Measurements from ENCODE around the gene FGB. TPM values are rescaled to one million over a fixed set of nuclear protein-coding genes. Genes with fewer than 3 reads are reported as not detected.

The FGB gene
- total and polyA plus RNA-seq, 2 of the 13 experiments (the other 11 are each of a cell fraction or from before 2014, with no cell fraction given) = 226 to 784 TPM

DNA sequence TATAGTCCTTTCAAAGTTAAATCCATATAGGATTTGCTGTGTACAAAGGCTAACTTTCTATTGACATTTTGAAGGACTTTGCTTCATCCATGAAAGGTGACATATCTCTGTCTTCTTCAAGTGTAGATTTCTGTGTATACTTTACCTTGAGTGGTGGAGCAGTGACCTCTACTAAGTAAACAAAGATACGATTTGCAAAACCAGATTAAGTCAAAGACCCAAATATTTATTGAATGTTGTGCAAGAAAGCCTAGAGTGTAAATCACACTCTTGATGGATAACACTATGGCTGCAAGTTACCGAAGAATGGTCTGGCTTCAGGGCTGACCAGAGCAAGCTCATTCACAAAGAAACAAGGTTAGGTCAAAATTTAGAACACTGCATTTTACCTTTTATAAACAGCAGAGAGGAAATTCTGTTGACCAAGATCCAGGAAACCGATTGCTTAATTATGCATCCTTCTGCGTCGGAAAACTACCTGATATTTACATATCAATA lies 55.1 kb downstream of the FGB start (continued):
- TF ChIP-seq NRL (CRISPR knock-in tag; IDR thresholded peaks at IDR 0.05; ENCODE audit: borderline replicate concordance) (no peak), PTBP1 (IDR thresholded peaks at IDR 0.05; ENCODE audit: low read depth, low read length, poor library complexity, severe bottlenecking) (no peak), ZNF496 (CRISPR knock-in tag; IDR thresholded peaks at IDR 0.05; ENCODE audit: insufficient replicate concordance) (no peak), NPAS2 (CRISPR knock-in tag; IDR thresholded peaks at IDR 0.05; ENCODE audit: borderline replicate concordance) (no peak), SAFB2 (CRISPR knock-in tag; IDR thresholded peaks at IDR 0.05; ENCODE audit: borderline replicate concordance, low read depth) (no peak), CBX2 (IDR thresholded peaks at IDR 0.05; ENCODE audit: low read depth, low read length) (no peak), CBX2 (CRISPR knock-in tag; IDR thresholded peaks at IDR 0.05; ENCODE audit: low read depth) (peak; percentile 62; the same call in 1 of the 2 replicates), CENPT (CRISPR knock-in tag; IDR thresholded peaks at IDR 0.05; ENCODE audit: low read depth) (no peak), ZFP36L2 (CRISPR knock-in tag; IDR thresholded peaks at IDR 0.05) (no peak), ZNF101 (CRISPR knock-in tag; IDR thresholded peaks at IDR 0.05; ENCODE audit: borderline replicate concordance, low read depth) (no peak), ZNF883 (CRISPR knock-in tag; IDR thresholded peaks at IDR 0.05; ENCODE audit: not compliant biosample characterization) (no peak), ZNF652 (CRISPR knock-in tag; IDR thresholded peaks at IDR 0.05; ENCODE audit: borderline replicate concordance, low read depth) (no peak), ERF (CRISPR knock-in tag; IDR thresholded peaks at IDR 0.05) (peak; percentile 94; the same call in 1 of the 2 replicates), TAF1 (CRISPR knock-in tag; IDR thresholded peaks at IDR 0.05) (no peak), RBM22 (optimal IDR thresholded peaks at IDR 0.05; ENCODE audit: low read length) (no peak), PAX8 (CRISPR knock-in tag; IDR thresholded peaks at IDR 0.05; ENCODE audit: borderline replicate concordance) (no peak), REPIN1 (CRISPR knock-in tag; IDR thresholded peaks at IDR 0.05; ENCODE audit: borderline replicate concordance, low read depth) (peak; percentile 81), KLF9 (CRISPR knock-in tag; IDR thresholded peaks at IDR 0.05; ENCODE audit: low read depth) (peak; percentile 30; the same call in 1 of the 2 replicates), TBX3 (IDR thresholded peaks at IDR 0.05; ENCODE audit: borderline replicate concordance) (peak; percentile 100)
- TF ChIP-seq, protein P1, sequence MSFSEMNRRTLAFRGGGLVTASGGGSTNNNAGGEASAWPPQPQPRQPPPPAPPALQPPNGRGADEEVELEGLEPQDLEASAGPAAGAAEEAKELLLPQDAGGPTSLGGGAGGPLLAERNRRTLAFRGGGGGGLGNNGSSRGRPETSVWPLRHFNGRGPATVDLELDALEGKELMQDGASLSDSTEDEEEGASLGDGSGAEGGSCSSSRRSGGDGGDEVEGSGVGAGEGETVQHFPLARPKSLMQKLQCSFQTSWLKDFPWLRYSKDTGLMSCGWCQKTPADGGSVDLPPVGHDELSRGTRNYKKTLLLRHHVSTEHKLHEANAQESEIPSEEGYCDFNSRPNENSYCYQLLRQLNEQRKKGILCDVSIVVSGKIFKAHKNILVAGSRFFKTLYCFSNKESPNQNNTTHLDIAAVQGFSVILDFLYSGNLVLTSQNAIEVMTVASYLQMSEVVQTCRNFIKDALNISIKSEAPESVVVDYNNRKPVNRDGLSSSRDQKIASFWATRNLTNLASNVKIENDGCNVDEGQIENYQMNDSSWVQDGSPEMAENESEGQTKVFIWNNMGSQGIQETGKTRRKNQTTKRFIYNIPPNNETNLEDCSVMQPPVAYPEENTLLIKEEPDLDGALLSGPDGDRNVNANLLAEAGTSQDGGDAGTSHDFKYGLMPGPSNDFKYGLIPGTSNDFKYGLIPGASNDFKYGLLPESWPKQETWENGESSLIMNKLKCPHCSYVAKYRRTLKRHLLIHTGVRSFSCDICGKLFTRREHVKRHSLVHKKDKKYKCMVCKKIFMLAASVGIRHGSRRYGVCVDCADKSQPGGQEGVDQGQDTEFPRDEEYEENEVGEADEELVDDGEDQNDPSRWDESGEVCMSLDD (CRISPR knock-in tag; IDR thresholded peaks at IDR 0.05; ENCODE audit: borderline replicate concordance) = no peak
- TF ChIP-seq, protein P2, sequence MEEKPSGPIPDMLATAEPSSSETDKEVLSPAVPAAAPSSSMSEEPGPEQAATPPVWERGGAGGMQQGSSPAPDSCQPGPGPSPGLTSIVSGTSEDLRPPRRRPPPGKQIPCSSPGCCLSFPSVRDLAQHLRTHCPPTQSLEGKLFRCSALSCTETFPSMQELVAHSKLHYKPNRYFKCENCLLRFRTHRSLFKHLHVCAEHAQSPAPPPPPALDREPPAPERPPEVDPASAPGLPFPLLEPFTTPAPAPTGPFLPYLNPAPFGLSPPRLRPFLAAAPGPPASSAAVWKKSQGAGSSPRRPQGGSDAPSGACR (CRISPR knock-in tag; IDR thresholded peaks at IDR 0.05) = peak; percentile 64; the same call in 1 of the 2 replicates
- TF ChIP-seq, protein P3, sequence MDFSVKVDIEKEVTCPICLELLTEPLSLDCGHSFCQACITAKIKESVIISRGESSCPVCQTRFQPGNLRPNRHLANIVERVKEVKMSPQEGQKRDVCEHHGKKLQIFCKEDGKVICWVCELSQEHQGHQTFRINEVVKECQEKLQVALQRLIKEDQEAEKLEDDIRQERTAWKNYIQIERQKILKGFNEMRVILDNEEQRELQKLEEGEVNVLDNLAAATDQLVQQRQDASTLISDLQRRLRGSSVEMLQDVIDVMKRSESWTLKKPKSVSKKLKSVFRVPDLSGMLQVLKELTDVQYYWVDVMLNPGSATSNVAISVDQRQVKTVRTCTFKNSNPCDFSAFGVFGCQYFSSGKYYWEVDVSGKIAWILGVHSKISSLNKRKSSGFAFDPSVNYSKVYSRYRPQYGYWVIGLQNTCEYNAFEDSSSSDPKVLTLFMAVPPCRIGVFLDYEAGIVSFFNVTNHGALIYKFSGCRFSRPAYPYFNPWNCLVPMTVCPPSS (IDR thresholded peaks at IDR 0.05) = no peak
- TF ChIP-seq, protein P4, sequence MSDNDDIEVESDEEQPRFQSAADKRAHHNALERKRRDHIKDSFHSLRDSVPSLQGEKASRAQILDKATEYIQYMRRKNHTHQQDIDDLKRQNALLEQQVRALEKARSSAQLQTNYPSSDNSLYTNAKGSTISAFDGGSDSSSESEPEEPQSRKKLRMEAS (IDR thresholded peaks at IDR 0.05) = peak; percentile 63; the same call in 1 of the 2 replicates
